Measurements from ENCODE around the gene PCDH8. TPM values are rescaled to one million over a fixed set of nuclear protein-coding genes. Genes with fewer than 3 reads are reported as not detected.

Gene PCDH8
- polyA plus RNA-seq, 1 donor from 2014 or later = 2.4 TPM

GRCh38 chr13:52794589-52794988, 53.9 kb downstream of the PCDH8 start (continued):
- TF ChIP-seq TAF1 (IDR thresholded peaks at IDR 0.05; ENCODE audit: low read depth) = no peak
- no peak for TF ChIP-seq MXI1 (conservative IDR thresholded peaks at IDR 0.05; ENCODE audit: poor library complexity, severe bottlenecking)

DNA sequence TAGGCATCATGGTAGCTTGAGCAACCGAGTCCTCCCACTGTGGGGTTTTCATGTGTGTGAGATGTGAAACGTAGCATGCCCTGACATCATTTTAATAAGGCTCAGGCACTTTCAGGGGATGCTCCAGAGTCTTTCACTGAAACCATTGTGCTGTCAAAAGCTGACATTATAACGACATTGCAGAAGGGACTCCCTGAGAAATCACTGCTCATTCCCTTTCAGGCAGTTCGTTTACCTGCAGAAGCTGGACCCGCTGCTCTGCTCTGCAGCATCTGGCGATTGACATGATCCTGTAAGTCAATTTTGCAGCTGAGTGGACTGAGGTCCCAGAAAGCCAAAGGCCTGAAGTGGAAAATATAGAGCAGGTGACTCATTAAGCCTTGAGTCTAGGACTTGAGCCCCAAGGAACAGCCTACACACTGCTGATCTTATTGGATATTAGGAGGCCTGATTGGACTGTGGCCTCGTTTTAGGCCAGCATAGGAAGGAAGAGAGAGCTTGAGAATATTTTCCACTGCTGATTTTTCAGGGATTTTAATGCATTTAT, 54.9 kb downstream of the PCDH8 start:
- H3K9ac ChIP-seq (ENCODE audit: low read length) = peak overlapping the region; percentile 54
- H3K4me2 ChIP-seq (ENCODE audit: low read length) = peak overlapping the region; percentile 23
- no peaks in the 10 kb centered on the region for H3K36me3 ChIP-seq (ENCODE audit: insufficient read depth, low read length)
- H3K27ac ChIP-seq (ENCODE audit: low read length) = peak overlapping the region; percentile 91
- no peaks in the 10 kb centered on the region for H3K79me2 ChIP-seq (replicated peaks; ENCODE audit: insufficient read depth, low read length)
- H3K9me2 ChIP-seq (ENCODE audit: insufficient read depth, low read length) = no peaks in the 10 kb centered on the region
- TF ChIP-seq MXI1 (conservative IDR thresholded peaks at IDR 0.05; ENCODE audit: poor library complexity, severe bottlenecking) (no peak), POLR2AphosphoS5 (IDR thresholded peaks at IDR 0.05) (peak; percentile 80), RAD21 (conservative IDR thresholded peaks at IDR 0.05) (peak; percentile 40), SMC3 (conservative IDR thresholded peaks at IDR 0.05; ENCODE audit: poor library complexity) (peak; percentile 39), TAF1 (IDR thresholded peaks at IDR 0.05; ENCODE audit: low read depth) (no peak), EP300 (conservative IDR thresholded peaks at IDR 0.05; ENCODE audit: poor library complexity, severe bottlenecking) (peak; percentile 95), EZH2 (IDR thresholded peaks at IDR 0.05; ENCODE audit: borderline replicate concordance, insufficient read depth, low read length, poor library complexity, severe bottlenecking) (no peak)
- TF ChIP-seq, protein P1, sequence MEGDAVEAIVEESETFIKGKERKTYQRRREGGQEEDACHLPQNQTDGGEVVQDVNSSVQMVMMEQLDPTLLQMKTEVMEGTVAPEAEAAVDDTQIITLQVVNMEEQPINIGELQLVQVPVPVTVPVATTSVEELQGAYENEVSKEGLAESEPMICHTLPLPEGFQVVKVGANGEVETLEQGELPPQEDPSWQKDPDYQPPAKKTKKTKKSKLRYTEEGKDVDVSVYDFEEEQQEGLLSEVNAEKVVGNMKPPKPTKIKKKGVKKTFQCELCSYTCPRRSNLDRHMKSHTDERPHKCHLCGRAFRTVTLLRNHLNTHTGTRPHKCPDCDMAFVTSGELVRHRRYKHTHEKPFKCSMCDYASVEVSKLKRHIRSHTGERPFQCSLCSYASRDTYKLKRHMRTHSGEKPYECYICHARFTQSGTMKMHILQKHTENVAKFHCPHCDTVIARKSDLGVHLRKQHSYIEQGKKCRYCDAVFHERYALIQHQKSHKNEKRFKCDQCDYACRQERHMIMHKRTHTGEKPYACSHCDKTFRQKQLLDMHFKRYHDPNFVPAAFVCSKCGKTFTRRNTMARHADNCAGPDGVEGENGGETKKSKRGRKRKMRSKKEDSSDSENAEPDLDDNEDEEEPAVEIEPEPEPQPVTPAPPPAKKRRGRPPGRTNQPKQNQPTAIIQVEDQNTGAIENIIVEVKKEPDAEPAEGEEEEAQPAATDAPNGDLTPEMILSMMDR (IDR thresholded peaks at IDR 0.05; ENCODE audit: poor library complexity, severe bottlenecking) = no peak
- TF ChIP-seq, protein P2, sequence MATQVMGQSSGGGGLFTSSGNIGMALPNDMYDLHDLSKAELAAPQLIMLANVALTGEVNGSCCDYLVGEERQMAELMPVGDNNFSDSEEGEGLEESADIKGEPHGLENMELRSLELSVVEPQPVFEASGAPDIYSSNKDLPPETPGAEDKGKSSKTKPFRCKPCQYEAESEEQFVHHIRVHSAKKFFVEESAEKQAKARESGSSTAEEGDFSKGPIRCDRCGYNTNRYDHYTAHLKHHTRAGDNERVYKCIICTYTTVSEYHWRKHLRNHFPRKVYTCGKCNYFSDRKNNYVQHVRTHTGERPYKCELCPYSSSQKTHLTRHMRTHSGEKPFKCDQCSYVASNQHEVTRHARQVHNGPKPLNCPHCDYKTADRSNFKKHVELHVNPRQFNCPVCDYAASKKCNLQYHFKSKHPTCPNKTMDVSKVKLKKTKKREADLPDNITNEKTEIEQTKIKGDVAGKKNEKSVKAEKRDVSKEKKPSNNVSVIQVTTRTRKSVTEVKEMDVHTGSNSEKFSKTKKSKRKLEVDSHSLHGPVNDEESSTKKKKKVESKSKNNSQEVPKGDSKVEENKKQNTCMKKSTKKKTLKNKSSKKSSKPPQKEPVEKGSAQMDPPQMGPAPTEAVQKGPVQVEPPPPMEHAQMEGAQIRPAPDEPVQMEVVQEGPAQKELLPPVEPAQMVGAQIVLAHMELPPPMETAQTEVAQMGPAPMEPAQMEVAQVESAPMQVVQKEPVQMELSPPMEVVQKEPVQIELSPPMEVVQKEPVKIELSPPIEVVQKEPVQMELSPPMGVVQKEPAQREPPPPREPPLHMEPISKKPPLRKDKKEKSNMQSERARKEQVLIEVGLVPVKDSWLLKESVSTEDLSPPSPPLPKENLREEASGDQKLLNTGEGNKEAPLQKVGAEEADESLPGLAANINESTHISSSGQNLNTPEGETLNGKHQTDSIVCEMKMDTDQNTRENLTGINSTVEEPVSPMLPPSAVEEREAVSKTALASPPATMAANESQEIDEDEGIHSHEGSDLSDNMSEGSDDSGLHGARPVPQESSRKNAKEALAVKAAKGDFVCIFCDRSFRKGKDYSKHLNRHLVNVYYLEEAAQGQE (IDR thresholded peaks at IDR 0.05; ENCODE audit: borderline replicate concordance) = peak; percentile 80
- H3F3A ChIP-seq (ENCODE audit: insufficient read depth, low read length, poor library complexity, severe bottlenecking) = no peaks in the 10 kb centered on the region
- no peaks in the 10 kb centered on the region for H3K27me3 ChIP-seq (ENCODE audit: insufficient read depth, low read depth, low read length)
- no peaks in the 10 kb centered on the region for H3K9me3 ChIP-seq (ENCODE audit: low read length)
- peak overlapping the region; percentile 38 for H3K4me3 ChIP-seq (ENCODE audit: low read length)
- no peaks in the 10 kb centered on the region for H4K20me1 ChIP-seq (ENCODE audit: insufficient read depth)
- peak overlapping the region; percentile 10 for H2AFZ ChIP-seq (ENCODE audit: low read depth, low read length)

Small RNA genes lying within 50 kb of the gene (small RNA-seq; reads per million reads assigned to genes)
- gene MIR759 = 0 reads per million in 3 experiments

Other genes with a start within 250 kb of the PCDH8 start
- 20.7 and 21.2 TPM in 2 replicates for gene HNRNPA1L2, start 206.2 kb downstream of the PCDH8 start, polyA plus RNA-seq
- 51.1 and 57.5 TPM in 2 replicates for gene SUGT1, start 195.8 kb downstream of the PCDH8 start, polyA plus RNA-seq
- 2.2 TPM in 1 of 2 replicates, not detected in the other for gene CNMD, start 108.8 kb downstream of the PCDH8 start, polyA plus RNA-seq
- gene OLFM4, start 180.2 kb upstream of the PCDH8 start, polyA plus RNA-seq = 0.46 TPM in 1 of 2 replicates, not detected in the other

Measured in neural cell (in vitro differentiated cells).